Dermis microvascular lymphatic vessel endothelial cell (primary cell): ENCODE results near the gene IPMK. TPM values are rescaled to one million over a fixed set of nuclear protein-coding genes. Genes with fewer than 3 reads are reported as not detected.
"Not testable (repeated sequence)": the region's sequence is repeated elsewhere in the genome, so short reads cannot be mapped to it uniquely, and the experiment has no call there.

Source experiments
- DNase-seq, 2 donors: peaks; one replicate each; pipeline versions ENCODE4 v3.0.0 to v3.0.0-alpha.2; 2010; ENCODE audit warnings: low read depth in 2 of 2
- total RNA-seq: library from RNA; depleted of rRNA; stranded (reverse); fragments of >200 nt; gene quantifications from 2 replicates; pipeline ENCODE4 v1.2.1, GENCODE V29; 2014

The IPMK gene
- total RNA-seq, 1 donor from 2014 or later, result 6.0 TPM

DNA sequence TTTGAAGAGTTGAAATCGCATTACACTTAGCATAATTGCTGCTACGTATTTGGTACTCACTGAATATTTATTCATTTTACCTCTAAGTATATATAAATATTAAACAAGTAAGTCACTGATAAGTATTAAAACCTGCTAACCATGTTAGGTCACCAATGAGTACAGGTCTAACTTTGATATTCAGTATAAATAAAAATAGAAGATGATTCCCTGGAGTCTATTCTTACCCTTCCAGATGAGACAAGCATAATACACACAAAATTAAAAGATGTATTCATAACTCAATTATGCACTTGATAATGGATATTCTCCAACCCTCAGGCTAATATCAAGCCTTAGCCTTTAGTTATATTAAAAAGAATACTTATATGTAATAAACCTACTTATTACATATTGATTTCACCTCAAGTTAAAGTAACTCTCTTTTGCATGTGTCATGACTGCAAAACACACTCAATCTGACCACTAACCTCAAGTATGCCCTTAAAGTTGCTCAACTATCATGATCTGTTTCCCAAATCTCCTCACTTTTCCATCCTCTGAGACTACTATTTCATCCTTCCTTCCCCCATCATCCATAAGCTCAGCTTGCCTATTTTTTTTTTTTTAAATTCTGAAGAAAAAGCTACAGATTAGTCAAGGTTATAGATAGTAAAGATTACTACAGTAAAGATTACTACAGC lies 46.8 kb downstream of the IPMK start:
- DNase-seq, result no peak

DNA sequence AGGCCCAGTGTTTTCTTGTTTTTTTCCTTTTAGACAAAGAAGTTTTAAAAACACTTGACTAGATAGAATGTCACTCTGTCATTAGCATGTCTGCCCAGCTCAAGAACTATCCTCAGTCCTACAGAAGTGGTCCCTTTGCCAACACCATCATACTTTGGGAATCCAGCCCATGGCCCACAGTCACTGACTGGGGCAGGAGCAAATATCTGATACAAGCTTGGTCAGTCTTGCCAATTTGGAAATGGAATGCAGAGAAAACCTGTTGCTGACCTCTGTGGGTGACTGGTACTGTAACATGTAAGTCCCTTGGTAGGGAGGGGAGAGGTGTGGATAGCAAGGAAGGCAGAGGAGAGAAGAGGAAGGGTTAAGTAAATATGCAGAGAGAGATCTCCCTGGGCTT lies 47.8 kb downstream of the IPMK start:
- no peak for DNase-seq

DNA sequence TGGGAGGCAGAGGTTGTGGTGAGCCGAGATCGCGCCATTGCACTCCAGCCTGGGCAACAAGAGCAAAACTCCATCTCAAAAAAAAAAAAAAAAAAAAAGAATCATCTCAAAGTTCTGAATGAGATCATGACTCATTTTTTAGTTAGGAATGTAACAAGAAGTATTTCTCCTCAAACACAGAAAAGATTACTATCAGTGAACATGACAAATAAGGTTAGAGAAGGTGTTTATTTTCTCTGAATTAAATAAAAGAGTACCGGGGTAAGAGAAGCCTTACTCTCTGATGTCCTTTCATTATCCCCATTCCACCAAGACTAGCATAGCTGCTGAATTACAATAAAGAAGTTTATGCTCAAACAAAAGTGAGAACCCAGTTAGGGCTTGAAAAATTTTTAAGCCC lies 50.1 kb downstream of the IPMK start:
- no peak for DNase-seq

DNA sequence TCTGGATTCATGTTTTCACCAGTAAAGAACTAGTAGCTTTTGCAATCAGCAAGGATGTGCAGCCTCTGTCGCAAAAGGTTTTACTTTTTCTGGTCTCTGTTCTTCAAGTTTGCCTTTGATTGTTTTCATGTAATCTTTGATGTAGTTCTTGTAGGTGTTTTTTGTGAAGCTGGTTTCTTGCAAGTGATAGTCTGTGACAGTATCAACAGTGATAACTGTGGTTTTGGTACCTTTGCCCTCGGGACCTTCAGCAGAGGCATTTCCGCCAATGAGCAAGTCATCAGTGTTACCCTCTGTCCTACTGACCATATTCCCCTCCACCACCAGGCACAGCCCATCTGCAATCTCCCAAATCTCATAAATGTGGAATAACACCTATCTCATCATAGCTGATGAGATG lies 55.1 kb downstream of the IPMK start:
- DNase-seq, result no peak

DNA sequence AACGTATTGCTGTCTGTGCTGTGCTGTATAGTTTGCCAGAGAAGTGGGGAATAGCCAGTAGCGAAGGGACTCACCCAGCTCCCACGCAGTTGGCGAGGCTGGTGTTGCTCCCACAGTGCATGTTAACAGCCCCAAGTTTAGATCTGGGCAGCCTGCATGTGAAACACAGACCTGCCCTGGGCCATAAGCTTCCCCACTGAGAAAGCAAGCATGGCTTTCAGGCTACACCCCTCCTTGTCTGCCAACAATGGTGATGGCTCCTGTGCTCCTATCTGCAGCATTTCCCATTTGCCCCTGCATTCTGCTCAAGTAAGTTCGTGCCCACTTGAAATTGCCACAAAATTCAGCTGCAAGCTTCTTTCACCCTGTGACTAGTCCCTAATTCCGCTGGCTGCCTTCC lies 57.5 kb downstream of the IPMK start:
- no peak for DNase-seq

DNA sequence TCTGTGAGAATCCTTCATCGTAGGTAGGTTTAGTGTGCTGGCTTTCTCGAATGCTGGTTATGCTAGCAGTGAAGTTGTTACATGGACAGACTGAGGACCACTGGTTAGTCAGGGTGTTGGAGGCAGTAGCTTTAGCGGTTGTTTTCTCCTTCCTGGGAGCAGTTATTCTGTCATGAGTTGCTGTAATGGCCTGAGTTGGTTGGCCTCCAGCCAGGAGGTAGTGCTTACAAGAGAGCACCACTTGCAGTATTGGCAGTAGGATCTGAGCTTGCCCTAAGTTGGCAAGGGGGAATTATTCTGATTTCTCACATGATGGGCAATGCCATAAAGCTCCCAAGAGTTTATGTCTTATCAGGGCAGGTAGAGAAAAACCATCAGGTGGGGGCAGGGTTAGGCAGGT lies 58.0 kb downstream of the IPMK start:
- DNase-seq, result no peak

DNA sequence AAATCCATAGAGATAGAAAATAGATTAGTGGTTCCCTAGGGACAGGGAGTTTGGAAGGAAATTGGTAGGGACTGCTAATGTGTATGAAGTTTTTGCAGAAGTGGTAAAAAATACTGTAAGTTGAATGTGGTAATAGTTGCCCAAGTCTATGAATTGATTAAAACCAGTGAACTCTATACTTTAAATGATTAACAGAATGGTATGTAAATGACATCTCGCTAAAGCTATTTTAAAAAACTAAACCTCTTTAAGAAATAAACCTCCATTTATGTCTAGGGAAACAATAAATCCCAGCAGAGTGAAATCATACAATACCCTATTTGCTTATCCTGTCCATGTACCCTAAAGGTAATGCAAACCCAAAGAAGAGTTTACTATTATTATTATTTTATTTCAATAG lies 61.4 kb downstream of the IPMK start:
- DNase-seq, result no peak

DNA sequence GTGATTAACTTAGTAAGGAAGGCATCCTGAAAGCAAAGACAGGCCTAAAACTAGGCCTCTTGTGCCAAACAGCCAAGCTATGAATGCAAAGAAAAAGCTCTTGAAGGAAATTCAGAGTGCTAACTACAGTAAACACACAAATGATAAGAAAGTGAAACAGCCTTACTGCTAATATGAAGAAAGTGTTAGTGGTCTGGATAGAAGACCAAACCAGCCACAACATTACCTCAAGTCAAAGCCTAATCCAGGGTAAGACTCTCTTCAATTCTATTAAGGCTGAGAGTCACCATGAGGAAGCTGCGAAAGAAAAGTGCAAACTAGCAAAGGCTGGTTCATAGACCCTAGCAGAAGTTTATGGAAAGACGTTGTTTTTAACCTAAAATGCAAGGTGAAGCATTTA lies 66.0 kb downstream of the IPMK start:
- DNase-seq, result no peak

DNA sequence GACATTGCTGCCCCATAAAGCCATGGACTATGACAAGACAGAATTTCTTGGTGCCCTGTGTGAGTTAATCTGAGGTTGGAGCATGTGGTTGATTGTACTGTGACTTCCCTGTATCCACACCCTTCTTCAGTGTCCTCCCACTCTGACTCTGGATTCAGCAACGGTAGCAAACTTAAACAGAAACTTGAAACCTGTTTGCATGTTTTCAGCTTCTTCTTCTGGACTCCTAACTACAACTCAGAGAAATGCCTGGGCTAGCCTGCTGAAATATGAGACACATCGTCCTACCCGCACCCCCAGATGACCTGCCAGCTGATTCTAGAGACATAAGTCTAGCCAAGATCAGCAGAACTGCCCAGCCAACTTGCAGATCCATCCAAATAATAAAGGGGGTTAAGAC lies 78.4 kb downstream of the IPMK start:
- DNase-seq, result no peak

DNA sequence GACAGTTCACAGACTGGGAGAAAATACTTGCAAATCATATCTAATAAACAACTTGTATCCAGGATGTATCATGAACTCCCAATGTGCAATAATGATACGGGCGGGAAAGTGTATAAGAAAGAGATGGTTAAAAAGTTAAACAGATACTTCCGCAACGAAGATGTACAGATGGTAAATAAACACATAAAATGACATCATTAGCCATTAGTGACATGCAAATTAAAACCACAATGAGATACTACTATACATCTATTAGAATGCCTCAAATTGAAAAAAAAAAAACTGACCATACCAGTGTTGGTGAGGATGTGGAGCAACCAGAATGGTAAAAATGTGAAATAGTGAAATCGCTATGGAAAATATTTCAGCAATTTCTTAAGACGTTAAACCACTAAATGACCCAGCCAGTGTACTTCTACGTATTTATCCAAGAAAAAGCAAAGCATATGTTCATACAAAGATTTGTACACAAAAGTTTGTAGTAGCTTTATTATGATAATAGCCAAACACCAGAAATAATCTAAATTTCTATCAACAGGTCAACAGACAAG lies 83.5 kb downstream of the IPMK start:
- no peak for DNase-seq

DNA sequence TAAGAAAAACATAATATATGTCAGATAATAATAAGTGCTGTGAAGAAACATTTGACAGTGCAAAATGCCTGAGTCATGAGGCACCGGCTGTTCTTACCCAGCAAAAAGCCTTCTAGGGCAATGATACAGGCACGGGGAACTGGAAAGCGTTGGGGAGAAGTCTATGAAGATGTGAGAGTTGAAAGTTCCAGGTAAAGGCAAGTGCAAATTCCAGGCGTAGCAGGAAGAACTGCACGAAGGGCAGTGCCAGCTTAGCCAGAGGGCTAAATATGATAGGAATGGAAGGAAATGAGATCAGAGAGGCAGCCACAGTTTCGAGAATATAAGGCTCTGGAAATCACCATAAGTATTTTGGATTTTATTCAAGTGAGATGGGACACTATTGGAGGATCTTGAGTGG lies 87.0 kb downstream of the IPMK start:
- DNase-seq, result no peak

DNA sequence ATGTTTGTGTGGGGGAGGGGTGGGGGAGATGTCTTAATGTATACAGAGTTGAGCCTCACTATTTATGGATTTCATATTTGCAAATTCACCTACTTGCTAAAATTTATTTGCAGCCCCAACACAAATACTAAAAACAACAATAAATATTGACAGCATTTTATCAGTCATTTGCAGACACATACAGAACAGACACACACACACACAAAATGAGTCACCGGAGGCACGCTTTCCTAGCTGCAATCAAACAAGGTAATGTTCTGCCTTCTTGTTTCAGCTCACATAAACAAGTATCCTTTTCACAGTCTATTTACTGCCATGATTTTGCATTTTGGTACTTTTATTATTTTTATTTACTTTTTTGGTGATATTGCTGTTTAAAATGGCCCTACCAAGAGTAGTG lies 88.5 kb downstream of the IPMK start:
- DNase-seq, result peak in 1 of 2 donors; percentile 55

DNA sequence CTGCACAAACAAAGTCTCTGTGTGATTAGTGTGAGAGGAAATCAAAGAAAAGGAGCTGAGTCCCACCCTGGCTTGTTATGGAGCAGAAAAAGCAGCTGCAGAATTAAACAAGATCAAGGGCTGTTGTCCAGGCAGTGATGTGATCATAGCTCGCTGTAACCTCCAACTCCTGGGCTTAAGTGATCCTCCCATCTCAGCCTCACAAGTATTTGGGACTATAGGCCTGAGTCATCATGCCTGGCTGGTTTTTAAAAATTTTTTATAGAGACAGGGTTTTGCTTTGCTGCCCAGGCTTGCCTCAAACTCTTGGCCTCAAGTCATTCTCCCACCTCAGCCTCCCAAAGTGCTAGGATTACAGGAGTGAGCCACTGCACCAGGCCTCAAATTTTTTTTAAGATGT lies 88.9 kb downstream of the IPMK start:
- no peak for DNase-seq

DNA sequence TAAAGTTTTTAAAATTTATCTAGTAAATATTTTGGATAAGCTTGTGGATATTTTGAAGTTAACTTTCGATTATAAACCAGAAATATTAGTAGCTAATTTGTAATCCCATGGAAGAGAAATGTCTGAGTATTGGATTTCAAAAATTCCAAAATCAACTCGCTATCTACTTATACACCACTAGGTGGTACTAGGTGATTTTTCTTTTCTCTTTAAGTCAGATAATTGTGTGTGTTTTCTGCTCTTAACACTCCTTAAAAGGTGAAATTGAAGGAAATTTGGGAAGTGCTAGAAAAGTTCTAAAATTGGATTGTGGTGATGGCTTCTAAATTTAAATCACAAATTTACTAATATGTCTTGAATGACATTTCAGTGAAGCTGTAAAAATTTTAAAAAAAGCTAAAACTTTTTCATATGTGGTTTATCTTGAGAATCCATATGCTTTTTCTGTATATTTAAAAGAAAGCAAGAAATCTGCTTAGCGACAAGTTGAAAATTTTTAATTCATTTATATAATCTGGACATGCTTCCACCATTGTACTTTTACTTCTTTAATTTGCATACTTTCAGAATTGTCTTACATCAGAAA lies 90.2 kb downstream of the IPMK start:
- DNase-seq, result peak; percentile 30 to 50

DNA sequence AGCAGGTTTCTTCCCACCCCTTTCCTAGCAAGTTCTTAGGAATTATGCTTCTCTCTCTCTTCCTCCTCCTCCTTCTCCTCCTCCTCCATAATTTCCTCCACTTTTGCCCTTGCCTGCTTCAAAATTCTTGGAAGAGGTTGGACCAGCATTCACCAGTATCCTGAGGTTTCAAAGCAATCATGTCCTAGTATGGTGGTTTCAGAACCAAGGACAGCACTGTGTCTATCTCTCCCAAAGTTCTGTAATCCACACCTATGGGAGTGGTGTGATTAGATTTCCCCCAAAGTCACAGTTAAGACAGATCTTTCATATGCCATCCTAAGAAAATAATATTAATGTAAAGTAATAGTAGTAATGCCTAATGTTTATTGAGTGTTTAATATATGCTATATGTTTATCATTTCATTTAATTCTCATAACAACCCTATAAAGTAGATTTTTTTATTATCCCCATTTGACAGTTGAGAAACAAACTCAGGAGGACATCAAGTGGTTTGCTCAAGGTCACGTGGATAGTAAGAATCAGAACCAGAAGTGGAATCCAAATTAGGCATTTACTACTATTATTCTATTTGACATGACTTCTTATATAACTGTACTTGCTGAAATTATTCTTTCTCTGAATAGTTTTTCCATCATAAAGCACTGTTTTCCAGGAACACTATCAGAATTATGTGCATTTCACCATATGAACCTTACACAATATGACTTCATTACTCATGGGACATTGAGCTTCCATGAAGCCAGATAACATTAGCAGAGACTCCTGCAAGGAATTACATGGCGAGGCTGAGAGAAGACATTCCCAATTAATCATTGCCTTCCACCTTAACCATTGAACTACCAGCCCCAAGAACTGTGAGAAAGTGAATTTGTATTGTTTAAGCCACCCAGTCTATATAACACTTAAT lies 91.4 kb downstream of the IPMK start:
- DNase-seq, result peak; percentile 15 to 33

DNA sequence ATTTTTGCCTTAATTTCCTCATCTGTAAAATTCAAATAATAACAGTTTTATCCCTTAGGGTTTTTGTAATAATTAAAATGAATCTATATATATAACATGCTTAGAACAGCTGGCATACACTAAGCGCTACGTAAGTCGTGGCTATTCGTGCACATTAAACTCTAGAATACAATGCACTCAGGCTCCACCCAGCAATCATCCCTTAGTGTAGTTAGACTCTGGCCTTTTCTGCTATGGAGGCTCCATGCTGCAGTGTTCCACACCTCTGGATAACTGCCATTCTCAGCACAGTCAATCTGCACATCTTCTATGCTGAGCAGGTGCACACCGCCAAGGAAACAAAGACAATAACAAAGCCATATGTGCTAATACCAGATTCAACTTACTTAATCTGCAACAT lies 92.9 kb downstream of the IPMK start:
- DNase-seq, result no peak

DNA sequence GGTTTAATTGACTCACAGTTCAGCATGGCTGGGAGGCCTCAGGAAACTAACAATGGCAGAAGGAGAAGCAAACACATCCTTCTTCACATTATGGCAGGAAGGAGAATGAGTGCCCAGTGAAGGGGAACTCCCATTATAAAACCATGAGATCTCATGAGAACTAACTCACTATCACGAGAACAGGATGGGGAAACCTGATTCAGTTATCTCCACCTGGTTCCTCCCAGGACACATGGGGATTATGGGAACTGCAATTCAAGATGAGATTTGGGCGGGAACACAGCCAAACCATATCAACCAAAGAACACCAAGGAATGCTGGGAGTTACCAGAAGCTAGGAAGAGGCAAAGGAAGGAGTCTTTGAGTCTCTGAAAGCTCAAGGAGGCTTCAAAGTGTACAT lies 94.3 kb downstream of the IPMK start:
- no peak for DNase-seq

DNA sequence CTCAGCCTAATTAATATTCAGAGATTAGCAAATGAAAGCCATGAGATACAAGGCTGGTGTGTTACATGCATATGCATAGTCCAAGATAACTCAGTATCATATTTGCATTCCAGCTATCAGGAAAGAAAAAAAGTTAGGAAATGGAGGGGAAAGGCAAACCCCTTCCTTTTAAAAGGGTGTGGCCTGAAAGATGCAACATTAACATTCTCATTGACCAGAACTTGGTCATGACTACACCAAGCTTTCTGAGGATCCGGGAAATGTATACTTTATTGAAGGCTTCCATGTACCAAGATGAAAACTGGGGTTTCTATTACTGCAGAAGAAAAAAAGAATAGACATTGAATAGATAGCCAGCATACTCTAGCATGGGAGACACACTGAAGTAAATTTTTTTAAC lies 96.5 kb downstream of the IPMK start:
- no peak for DNase-seq

DNA sequence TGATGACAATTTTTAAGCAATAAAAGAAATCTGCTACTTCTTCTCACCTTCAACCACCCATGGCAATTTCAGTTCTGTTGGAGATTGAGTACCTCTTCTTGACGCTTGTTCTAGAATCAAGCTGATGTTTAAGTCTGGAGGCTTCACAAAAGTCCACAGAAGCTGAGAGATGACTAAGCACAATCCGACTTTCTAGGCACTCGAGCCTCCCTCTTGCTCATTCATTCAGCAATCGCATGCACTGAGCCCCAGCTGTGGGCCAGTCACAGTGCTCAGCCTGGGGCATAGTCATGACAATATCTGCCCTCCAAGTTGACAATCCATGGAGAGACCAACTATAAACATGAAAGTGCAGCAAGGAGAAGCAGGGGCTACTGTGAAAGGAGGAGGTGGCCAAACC lies 103.2 kb downstream of the IPMK start:
- DNase-seq, result no peak

DNA sequence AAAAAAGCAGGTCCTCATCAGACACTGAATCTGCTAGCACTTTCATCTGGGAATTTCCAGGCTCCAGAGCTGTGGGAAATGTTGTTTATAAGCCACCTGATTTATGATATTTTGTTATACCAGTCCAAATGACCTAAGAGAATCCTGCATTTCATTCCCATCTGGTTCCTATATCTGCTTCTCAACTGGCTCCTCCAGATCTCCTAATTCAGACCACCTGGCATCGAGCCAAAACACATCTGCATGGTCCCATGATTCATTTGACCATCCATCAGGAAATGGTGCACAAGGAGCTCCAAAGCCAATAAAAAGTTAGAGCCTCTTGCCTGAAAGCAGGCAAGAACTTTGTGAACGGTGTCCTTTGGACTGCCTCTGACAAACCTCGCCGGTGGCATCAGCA lies 108.9 kb downstream of the IPMK start:
- no peak for DNase-seq

DNA sequence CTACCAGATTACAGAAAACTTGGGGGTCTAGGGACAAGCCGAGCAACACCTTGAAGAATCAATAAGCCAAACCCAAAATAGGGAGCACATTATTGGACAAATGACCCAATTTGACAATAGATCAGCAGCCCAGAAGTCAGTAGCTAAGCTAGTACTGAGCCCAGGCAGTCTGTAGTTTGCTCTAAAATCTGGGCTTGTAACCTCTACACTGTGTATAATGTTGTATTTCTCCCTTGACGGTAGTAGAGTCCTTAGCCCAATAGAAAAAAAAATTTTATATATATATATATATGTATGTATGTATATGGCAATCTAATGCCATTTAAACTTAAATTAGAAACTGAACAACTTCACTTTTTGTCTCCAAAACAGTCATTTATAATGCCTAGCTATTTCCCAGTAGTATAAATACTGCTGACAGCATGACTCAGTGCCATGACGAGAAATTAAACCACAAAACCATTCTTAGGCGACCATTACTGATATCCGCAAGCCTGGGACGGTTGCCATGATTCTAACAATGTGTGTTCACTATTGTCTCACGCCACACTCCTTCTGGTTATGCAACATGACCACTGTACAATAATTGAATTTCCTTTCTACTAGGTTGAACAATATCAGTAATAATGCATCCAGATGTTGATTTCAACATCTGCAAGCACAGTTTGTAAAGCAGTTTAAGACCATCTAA lies 110.5 kb downstream of the IPMK start:
- peak; percentile 49 to 52 for DNase-seq

DNA sequence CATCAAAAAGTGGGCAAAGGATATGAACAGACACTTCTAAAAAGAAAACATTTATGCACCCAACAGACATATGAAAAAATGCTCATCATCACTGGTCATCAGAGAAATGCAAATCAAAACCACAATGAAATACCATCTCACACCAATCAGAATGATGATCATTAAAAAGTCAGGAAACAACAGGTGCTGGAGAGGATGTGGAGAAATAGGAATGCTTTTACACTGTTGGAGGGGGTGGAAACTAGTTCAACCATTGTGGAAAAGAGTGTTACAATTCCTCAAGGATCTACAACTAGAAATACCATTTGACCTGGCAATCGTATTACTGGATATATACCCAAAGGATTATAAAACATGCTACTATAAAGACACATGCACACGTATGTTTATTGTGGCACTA lies 111.8 kb downstream of the IPMK start:
- not testable (repeated sequence) for DNase-seq
